OCI-LY1 (cell line): Measurements from ENCODE around the gene KIAA0040.

Experiments
- H2AFZ ChIP-seq: fragments of 200-600 bp; sonication (generic), shearing (Covaris generic); 2 replicates; pipeline ENCODE4 v1.6.0; 2014; ENCODE audit warnings: antibody characterized with exemption, mild to moderate bottlenecking, low read length
- H3F3A ChIP-seq: fragments of 200-600 bp; sonication (generic), shearing (Covaris generic); 2 replicates; pipeline ENCODE4 v1.6.0; 2014; ENCODE audit warnings: mild to moderate bottlenecking, antibody characterized with exemption, low read length, moderate library complexity; ENCODE audit not compliant: insufficient read depth
- H3K27ac ChIP-seq: fragments of 200-600 bp; sonication (generic); 2 replicates; pipeline ENCODE4 v1.5.1; 2014; ENCODE audit warnings: low read length, mixed run types, mild to moderate bottlenecking, low read depth; ENCODE audit not compliant: poor library complexity, severe bottlenecking
- H3K27me3 ChIP-seq: fragments of 200-600 bp; sonication (generic); 2 replicates; pipeline ENCODE4 v1.6.0; 2014; ENCODE audit warnings: antibody characterized with exemption, mild to moderate bottlenecking, low read length, moderate library complexity; ENCODE audit not compliant: insufficient read depth
- H3K36me3 ChIP-seq: fragments of 200-600 bp; sonication (generic); 2 replicates; pipeline ENCODE4 v1.6.1; 2014; ENCODE audit warnings: mild to moderate bottlenecking, antibody characterized with exemption, low read length, moderate library complexity, mixed read lengths; ENCODE audit not compliant: insufficient read depth
- H3K4me1 ChIP-seq: fragments of 200-600 bp; sonication (generic); 2 replicates; pipeline ENCODE4 v1.5.1; 2014; ENCODE audit warnings: mild to moderate bottlenecking, low read length, moderate library complexity; ENCODE audit not compliant: insufficient read depth, severe bottlenecking
- H3K4me2 ChIP-seq: fragments of 200-600 bp; sonication (generic), shearing (Covaris generic); 2 replicates; pipeline ENCODE4 v1.6.1; 2014; ENCODE audit warnings: low read length
- H3K4me3 ChIP-seq: fragments of 200-600 bp; sonication (generic); 2 replicates; pipeline ENCODE4 v1.5.1; 2014; ENCODE audit warnings: low read length, low read depth, mild to moderate bottlenecking, mixed read lengths; ENCODE audit not compliant: poor library complexity, severe bottlenecking
- H3K79me2 ChIP-seq: fragments of 200-600 bp; shearing (Covaris generic); 2 replicates; pipeline ENCODE4 v1.6.1; 2016; ENCODE audit warnings: mixed run types, low read length, mixed read lengths; ENCODE audit not compliant: insufficient read depth
- H3K9ac ChIP-seq: fragments of 200-600 bp; sonication (generic), shearing (Covaris generic); 2 replicates; pipeline ENCODE4 v1.6.1; 2014; ENCODE audit warnings: mild to moderate bottlenecking, low read length, mixed read lengths
- H3K9me2 ChIP-seq: fragments of 200-600 bp; sonication (generic), shearing (Covaris generic); 2 replicates; pipeline ENCODE4 v1.6.1; 2014; ENCODE audit warnings: low read depth, mild to moderate bottlenecking, low read length, mixed read lengths
- H3K9me3 ChIP-seq: fragments of 200-600 bp; shearing (Covaris generic); 2 replicates; pipeline ENCODE4 v1.6.1; 2014; ENCODE audit warnings: low read length, mixed read lengths
- H4K20me1 ChIP-seq: fragments of 200-600 bp; sonication (generic), shearing (Covaris generic); 2 replicates; pipeline ENCODE4 v1.6.0; 2016; ENCODE audit warnings: mild to moderate bottlenecking, low read length; ENCODE audit not compliant: insufficient read depth
- EZH2 ChIP-seq: fragments of 200-600 bp; sonication (generic), shearing (Covaris generic); IDR thresholded peaks from 2 replicates; pipeline ENCODE4 v1.8.0; 2017; ENCODE audit warnings: borderline replicate concordance, mixed run types, mild to moderate bottlenecking, antibody characterized with exemption, low read length, moderate library complexity, mixed read lengths
- TF ChIP-seq, protein P1 (sequence below): fragments of 200-600 bp; sonication (generic), shearing (Covaris generic); IDR thresholded peaks from 2 replicates; pipeline ENCODE4 v1.5.1; 2017; ENCODE audit warnings: mild to moderate bottlenecking, antibody characterized with exemption, low read length, moderate library complexity, mixed read lengths

Gene KIAA0040

DNA sequence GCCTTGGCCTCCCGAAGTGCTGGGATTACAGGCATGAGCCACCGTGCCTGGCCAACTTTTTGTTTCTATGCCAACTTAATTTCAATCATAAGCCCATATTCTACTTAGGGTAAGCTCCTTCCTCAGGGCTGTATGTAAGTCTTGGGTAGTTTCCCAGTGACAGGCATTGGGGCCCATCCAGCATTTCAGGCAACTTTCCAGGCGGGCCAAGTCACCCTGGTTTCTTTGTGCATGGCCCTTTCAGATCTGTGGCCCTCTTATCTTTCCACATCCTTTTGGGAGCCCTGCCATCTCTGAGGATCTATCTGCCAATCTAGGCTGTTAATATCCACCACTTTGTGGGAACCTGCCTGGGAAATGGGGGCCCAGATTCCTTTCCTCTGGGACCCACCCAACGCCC, 66.2 kb downstream of the KIAA0040 start:
- Histone ChIP-seq H3K9ac (no peak overlapping the region), H3K79me2 (no peaks in the 10 kb centered on the region), H3K4me3 (no peak overlapping the region), H3K9me3 (no peaks in the 10 kb centered on the region), H2AFZ (no peak overlapping the region), H3K27ac (no peak overlapping the region), H3K4me1 (peaks cover 11% of the 10 kb centered on the region), H3K4me2 (no peak overlapping the region), H3F3A (no peaks in the 10 kb centered on the region), H3K36me3 (no peaks in the 10 kb centered on the region), H3K9me2 (no peaks in the 10 kb centered on the region), H4K20me1 (no peaks in the 10 kb centered on the region), H3K27me3 (no peaks in the 10 kb centered on the region)
- TF ChIP-seq, protein P1, sequence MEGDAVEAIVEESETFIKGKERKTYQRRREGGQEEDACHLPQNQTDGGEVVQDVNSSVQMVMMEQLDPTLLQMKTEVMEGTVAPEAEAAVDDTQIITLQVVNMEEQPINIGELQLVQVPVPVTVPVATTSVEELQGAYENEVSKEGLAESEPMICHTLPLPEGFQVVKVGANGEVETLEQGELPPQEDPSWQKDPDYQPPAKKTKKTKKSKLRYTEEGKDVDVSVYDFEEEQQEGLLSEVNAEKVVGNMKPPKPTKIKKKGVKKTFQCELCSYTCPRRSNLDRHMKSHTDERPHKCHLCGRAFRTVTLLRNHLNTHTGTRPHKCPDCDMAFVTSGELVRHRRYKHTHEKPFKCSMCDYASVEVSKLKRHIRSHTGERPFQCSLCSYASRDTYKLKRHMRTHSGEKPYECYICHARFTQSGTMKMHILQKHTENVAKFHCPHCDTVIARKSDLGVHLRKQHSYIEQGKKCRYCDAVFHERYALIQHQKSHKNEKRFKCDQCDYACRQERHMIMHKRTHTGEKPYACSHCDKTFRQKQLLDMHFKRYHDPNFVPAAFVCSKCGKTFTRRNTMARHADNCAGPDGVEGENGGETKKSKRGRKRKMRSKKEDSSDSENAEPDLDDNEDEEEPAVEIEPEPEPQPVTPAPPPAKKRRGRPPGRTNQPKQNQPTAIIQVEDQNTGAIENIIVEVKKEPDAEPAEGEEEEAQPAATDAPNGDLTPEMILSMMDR, result no peak
- no peak for TF ChIP-seq EZH2

DNA sequence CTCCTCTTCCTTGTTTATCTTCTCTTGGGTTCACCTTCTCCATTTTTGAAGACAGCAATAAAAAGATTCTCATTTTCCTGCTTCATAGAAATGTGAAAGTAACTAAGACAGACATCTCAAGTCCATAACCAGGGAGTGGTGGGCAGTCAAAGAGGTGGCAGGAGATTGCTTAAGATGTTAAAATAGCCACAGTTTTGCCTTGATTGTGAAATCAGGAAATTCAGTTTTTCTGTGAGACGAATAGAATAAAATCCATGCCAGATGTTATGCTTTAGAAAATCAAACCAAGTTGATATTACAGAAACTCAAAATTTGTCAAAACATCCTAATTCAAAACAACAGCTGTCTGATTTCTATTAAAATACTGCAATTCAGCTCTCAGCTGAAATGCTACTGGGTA, 67.7 kb downstream of the KIAA0040 start:
- Histone ChIP-seq H3K36me3 (no peaks in the 10 kb centered on the region), H4K20me1 (no peaks in the 10 kb centered on the region), H3K27ac (no peak overlapping the region), H3K9me3 (no peaks in the 10 kb centered on the region), H3K9me2 (no peaks in the 10 kb centered on the region), H3F3A (no peaks in the 10 kb centered on the region), H2AFZ (no peak overlapping the region), H3K4me3 (no peak overlapping the region), H3K27me3 (no peaks in the 10 kb centered on the region), H3K79me2 (no peaks in the 10 kb centered on the region), H3K4me1 (no peaks in the 10 kb centered on the region), H3K9ac (no peak overlapping the region), H3K4me2 (no peak overlapping the region)
- TF ChIP-seq, protein P1, result no peak
- TF ChIP-seq EZH2, result no peak

DNA sequence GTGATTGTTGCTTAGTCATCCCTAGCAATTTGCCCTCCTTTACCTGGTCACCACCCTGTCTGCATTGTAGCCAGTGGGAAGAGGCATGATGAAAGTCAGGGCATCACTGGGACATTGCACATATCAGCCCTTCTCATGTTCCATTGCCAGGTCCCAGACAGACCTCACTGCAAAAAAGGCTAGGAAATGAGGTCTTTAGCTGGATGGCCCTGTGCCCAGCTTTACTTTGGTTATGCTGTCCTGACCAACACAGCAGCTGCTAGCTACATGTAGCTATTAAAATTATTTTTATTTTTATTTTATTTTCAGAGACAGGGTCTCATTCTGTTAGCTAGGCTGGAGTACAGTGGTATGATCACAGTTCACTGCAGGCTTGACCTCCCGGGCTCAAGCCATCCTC, 72.1 kb downstream of the KIAA0040 start:
- H3K36me3 ChIP-seq, result no peaks in the 10 kb centered on the region
- no peaks in the 10 kb centered on the region for H3K79me2 ChIP-seq
- no peaks in the 10 kb centered on the region for H3K27me3 ChIP-seq
- no peaks in the 10 kb centered on the region for H3K9me3 ChIP-seq
- H3K9ac ChIP-seq, result no peak overlapping the region
- H3K4me2 ChIP-seq, result no peak overlapping the region
- no peak overlapping the region for H3K4me3 ChIP-seq
- H3F3A ChIP-seq, result no peaks in the 10 kb centered on the region
- TF ChIP-seq EZH2, result no peak
- TF ChIP-seq, protein P1, result no peak
- H3K27ac ChIP-seq, result no peak overlapping the region
- no peaks in the 10 kb centered on the region for H4K20me1 ChIP-seq
- H2AFZ ChIP-seq, result no peak overlapping the region
- H3K9me2 ChIP-seq, result no peaks in the 10 kb centered on the region
- no peaks in the 10 kb centered on the region for H3K4me1 ChIP-seq
